Measurements from ENCODE around the gene APP. TPM values are rescaled to one million over a fixed set of nuclear protein-coding genes. Genes with fewer than 3 reads are reported as not detected.

The APP gene
- total RNA-seq, 1 donor from 2014 or later = 1,315 TPM

DNA sequence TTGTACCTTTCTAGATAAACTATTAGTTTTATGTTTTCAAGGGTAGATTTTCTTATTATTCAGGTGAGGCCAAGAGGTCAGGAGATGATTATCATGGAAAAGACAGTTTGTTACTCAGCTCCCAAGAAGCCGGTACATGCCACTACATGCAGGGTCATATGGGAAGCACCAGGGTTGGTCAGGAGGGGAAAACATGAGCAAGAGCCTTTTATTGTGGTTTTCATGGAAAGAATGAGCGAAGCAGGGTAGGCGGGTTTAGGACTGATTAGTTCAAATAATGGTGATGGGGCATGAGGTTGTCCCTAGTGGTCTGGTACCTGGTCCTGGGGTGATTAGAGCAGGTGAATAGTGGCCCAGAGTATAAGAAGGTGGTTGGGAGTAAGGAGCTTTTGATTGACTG lies 189.9 kb downstream of the APP start:
- no peak for DNase-seq (ENCODE audit: low read depth, low spot score)

DNA sequence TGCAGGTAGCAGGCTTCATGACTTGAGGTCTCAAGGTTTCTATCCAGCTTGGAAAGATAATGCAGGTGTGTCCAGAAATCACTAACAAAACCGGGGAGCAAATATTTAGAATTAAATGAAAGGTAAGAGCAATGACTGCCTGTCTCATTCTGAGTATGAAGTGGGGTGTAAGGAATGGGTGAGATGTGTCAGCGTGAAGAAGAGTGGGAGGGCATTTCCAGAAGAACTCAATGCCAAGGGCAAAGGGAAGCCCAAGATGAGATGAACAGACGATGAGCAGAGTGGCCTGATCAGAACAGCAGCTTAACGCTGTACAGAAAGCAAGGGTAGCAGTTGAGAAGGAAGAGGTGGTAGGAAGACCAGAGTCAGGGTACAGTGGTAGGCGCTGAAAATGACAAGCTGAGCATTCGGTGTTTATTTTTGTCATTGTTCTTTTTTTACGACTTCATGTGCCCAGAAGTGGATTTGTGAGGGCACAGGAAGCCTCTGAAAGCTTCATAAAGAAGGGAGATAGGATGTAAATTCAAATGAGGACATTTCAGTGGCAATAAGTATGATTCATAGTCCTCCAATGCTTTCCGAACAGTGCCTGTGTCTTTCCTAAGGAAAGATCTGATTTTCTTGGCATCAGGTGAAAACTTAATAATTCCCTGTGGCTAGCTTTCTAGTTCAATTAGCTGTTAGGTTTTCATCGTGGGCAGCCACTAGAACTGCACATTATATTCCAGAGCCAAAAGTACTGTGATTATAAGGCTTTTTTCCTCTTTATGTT lies 190.5 kb downstream of the APP start:
- no peak for DNase-seq (ENCODE audit: low read depth, low spot score)

DNA sequence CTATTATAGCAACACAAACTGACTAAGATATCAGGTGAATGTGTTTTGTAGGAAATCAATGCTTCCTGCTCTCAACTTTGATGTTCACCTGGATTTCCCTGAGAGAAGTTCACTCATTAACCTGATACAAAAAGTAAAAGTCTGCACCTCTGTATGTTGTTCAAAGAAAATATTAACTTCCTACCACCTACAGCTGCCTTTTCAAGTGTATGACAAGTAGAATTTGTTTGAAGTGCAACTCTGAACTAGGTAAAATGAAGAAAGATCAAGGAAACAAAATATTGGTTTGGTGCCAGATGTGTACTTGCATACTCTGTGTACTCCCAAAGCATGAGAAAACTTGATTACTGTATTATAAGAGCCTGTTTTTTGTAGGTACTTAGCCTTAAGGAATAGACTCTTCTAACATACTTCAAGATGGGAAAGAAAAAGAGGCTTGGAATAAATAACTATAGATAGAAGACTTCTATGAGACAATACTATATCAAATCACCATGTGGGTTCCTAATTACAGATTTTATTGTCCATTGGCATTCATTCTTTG lies 193.4 kb downstream of the APP start:
- DNase-seq (ENCODE audit: low read depth, low spot score) = no peak

DNA sequence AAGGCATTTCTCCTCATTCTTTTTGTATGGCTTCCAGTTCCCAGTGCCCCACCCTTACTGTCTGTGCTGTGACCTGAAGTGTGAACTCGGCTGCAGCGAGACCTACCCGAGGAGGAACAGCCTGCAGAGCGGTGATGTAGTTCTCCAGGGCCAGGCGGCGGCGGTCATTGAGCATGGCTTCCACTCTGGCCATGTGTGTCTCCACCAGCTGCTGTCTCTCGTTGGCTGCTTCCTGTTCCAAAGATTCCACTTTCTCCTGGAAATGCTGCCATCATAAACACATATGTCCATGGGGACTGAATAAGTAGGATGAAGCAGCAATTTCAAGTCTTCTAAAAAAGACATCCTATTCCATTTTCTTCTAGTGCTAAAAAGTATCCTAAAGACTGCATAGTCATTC lies 195.6 kb downstream of the APP start:
- no peak for DNase-seq (ENCODE audit: low read depth, low spot score)

DNA sequence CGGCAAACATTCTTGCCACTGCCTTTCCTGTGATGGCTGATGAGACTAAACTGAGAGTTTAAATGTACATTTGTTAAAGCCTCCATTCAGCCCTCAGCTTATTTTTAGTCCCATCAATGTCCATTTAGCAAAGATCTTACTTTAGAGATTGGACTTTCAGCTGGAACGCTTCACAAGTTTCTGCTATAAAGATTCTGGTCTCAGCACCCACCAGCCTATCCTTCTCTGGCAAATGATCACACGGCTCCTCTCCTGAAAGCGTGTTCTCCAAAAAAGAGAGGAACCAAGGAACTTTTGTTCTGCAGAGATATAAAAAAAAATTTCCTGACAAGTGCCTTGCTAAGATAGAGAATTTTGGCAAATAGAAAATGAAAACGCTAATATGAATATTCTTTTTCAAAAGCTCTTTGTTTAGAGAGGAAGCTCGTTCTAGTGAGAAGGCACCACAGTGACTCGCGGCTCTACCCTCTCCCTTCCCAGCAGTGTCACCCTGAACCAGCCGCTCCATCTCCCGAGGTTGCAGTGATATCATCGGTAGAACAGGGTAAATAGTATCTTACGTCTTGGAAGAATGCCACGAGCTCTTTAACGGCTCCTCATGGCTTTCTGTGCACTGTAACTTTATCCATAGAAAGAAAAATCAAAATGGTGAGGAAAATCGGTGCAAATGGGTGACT lies 200.2 kb downstream of the APP start:
- DNase-seq (ENCODE audit: low read depth, low spot score) = no peak

DNA sequence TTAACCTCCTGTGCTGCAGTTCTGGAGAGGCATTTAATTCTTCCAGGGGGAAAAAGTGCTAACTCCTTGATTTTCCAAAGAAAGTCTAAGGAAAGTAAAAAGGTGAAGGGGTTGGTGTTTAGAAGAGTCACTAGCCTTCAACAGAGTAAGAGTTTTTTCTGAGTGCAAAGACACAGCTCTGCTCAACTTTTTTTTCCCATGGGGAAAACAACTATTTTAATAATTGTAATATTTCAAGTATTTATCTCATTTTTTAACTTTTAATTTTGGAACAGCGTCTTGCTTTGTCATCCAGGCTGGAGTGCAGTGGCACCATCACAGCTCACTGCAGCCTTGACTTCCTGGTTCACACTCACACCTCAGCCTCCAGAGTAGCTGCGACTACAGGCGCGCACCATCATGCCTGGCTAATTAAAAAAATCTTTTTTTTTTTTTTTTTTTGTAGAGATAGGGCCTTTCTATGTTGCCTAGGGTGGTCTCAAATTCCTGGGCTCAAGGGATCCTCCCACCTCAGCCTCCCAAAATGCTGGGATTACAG lies 202.6 kb downstream of the APP start:
- no peak for DNase-seq (ENCODE audit: low read depth, low spot score)

DNA sequence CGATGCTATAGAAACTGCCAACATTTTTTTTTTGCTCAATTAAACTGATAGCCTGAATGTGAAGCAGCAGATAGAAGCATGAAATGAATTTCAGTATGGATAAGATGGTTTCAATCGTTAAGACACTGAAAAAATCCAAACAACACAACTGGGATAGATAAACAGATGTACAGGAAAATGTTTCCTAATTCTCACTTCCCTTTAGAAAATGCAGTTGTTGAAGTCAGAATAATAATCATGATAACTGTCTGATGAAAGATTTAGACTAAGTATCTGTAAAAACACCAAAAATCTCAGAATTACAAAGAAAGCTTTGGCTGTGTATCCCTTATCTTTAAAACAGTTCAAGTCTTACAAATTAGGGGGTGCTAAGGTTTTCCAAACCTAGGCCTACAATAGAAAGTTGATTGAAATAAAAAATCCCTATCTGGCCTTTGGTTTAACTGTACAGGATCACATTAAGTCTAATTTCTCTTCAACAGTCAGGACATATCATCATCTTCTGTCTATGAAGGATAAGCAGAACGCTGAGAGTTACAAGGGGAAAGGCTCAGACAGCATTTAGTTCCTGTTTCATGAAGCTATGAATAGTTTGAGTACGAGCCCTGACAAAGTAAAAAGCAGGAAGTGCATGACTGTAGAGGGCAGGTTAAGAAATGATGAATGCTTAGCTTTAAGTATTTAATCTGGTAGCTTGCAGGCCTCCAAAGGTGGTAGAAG lies 203.2 kb downstream of the APP start:
- DNase-seq (ENCODE audit: low read depth, low spot score) = no peak

DNA sequence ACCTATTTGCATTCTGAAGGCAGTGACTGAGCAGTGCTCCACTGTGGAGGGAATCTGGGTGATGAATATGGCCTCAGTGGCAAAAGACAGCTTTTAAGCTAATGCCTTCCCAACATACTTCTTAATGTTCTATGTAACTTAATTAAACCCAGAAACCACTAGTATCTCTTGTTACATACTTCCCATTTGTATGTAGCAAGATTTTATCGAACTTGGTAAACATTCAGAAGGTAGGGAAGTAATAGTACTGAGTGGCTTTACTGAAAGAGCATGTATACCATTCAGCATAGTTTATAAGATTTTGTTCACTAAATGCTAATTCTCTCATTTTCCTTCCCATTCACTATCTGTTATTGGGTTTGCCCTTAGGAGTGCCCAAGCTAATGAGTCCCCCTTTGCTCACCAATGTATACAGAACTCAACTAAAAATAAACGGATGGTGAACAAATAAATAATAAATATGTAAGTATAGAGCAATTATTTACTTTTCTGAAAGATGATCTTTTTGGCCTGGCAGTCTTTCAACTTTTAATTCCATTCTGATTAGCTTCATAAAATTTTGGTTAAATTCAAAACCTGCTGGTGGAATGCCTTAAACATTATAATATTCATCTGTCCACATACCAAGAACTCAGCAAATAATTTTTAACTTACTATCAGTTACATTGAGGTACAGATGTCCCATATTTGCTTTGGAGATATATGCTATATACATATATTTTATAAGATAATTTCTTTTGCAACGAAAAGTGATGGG lies 204.4 kb downstream of the APP start:
- no peak for DNase-seq (ENCODE audit: low read depth, low spot score)

DNA sequence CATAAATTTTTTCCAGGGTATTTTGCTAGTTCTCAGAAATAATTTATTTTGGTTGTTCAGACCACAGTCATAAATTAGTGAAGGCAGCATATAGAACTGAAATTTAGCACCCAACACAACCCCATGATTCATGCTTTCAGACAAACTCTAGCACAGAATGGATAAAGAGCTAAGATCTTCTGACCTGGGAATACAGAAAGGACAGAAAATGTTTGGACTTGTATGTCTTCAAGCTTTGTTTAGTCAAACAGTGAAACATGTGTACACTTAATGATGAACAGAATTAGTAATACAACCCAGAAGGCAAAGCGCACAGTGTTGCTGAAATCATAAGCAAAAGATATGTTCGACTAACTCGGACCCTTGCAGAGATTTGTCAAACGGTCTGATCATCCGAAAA lies 205.6 kb downstream of the APP start:
- no peak for DNase-seq (ENCODE audit: low read depth, low spot score)

DNA sequence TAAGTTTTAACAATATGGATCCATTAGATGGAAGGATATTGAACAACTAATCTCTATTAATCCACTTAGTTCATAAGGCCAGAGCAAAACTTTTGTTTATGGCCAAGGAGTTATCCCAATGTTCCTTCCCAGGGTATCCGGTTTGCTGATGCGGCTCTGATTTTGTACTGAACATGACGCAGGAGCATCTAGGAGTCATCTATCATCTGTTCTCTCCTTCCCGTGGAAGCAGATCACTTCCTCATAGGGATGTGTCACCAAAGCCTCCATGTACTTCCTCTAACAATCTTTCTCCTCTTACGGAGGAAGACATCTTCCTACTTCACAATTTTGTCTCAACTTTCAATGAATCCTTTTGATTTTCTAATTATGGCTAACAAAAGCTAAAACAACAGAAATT lies 206.6 kb downstream of the APP start:
- peak; percentile 96 for DNase-seq (ENCODE audit: low read depth, low spot score)

DNA sequence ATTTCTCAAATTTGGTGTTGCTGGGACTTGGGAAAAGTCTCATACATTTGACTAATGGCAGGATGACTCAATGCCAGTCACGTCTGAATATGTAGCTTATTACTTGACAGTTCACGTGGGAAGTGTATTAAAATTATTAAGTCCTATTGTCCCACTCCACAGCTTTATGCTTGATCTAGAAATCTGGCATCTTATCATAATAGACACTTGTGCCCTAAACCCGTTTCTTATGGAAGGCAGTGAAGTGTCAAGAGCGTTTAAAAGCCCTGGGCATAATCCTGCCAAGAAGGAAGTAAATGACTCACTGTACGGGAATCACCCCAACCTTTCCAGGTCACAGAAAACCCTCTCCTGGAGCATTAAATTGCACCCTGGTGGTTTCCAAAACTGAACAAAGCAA lies 207.4 kb downstream of the APP start:
- DNase-seq (ENCODE audit: low read depth, low spot score) = peak; percentile 83

DNA sequence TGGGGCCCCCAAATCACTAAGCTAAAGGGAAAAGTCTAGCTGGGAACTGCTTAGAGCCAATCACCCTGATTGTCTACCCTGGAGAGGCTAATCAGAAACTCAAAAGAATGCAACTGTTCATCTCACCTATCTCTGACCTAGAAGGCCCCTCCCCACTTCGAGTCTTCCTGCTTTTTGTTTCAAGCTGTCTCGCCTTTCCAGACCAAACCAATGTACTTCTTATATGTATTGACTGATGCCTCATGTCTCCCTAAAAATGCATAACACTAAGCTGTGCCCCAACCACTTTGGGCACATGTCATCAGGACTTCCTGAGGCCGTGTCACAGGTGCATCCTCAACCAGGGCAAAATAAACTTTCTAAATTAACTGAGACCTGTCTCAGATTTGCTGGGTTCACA lies 209.5 kb downstream of the APP start:
- DNase-seq (ENCODE audit: low read depth, low spot score) = no peak

DNA sequence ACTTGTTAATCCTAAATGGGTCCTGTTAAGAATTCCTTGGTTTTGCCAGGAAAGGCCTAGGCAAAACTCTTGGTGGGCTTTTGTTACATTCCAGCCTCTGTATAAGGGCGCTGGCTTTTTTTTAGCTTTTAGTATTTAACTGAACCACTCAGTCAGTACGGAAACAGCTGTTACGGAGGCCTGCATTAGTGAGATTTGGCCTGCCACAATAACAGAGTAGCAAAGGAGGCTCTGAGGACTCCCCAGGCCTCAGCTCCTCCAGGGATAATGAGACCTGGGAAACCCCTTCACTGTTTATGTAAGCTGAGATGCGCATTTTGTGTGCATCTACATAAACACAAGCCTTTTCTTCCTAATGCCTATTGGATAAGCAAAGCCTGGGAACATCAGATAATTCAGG lies 210.2 kb downstream of the APP start:
- DNase-seq (ENCODE audit: low read depth, low spot score) = no peak

DNA sequence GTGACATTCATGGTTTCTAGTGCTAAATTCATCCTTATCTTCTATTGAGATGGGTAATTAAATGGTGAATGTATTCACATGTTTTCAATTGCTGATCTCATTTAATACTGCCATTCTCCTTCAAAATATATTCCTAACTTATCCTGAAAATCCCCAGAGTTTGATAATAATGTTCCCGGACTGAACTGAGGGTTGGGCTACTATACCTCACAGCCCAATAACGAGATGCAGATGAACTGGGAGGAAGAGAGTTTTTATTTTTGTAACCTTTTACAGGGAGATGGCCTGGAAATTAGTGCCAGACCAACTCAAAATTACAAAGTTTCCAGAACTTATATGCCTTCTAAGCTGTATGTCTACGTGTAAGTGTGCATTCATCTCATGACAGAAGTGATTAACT lies 210.8 kb downstream of the APP start:
- DNase-seq (ENCODE audit: low read depth, low spot score) = no peak

DNA sequence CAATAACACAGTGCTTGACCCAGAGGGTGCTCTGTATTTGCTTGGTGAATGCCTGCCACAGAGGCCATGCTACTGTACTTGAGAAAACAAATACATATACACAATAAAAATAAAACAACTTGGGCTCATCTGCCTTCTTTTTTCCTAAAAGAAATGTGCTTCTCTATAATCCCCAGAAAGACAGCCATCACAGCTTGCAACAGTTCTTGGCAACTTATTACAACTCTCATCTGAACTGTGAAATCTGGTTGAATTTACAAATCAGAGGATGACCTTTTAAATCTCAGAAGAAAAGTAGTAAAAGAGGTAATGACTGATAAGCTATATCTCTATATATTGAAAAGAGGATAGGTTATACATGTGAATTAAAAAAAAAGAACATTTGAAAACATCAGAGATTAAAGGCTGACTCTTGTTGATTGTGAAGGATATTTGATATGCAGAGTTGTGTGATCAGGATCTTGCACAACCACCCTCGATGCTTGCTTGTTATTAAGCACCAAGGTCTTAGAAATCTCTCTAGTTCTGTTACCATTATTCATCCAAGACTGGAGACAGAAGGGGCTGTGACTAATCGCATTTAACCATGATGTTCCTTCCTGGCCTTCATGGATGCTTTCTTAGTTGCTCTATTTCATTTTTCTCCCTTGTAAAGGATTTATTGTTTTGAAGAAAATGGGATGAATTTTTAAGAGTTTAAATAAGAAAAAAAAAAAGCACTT lies 213.4 kb downstream of the APP start:
- no peak for DNase-seq (ENCODE audit: low read depth, low spot score)

DNA sequence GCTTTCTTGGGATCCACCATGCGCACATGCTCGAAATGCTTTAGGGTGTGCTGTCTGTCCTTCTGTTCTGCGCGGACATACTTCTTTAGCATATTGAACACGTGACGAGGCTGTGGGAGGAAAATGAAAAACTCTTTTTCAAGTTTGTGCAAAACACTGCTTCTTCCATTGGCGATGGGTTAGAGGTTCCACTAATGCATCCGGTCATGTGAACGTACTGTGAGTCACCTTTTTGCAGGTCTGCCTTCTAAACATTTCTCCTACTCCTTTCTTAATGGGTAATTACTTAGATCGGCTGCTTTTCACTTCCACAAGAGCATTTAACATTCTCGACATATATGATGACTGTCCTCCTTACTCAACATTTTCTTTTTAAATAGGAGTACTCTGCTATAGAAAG lies 214.9 kb downstream of the APP start:
- no peak for DNase-seq (ENCODE audit: low read depth, low spot score)

DNA sequence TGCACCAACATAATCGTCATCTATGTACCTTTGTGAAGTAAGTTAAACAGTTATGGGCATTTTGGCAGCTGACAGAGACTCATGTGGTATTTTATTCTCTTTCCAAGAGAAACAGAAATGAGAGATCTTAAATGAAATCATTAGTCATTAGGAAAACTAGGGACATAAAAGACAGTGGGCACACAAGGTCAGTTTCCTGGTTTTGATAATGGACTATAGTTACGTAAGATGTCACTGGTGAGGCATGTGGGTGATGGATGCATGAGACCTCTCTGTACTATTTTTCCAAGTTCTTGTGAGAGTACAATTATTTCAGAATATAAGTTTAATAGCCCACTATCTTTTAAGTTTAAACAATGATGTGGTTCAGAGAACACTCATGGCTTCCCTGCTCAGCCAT lies 216.9 kb downstream of the APP start:
- DNase-seq (ENCODE audit: low read depth, low spot score) = no peak

DNA sequence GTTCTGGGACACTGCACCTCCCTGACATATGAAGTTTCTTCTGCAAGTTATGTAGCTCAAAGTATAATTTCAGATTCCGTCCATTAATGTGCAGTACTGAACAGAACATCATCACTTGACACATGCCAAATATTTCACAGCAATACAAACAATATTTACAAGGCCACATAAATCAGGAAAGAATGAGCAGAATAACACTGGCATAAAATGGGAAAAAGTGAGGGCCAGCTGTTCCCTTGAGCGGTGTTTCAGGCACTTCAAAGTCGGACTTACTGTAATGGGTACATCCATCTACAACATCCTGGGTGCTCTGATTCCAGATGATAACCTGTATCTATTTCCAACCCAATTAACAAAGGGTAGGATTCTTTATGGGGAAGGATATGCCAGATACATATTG lies 217.4 kb downstream of the APP start:
- DNase-seq (ENCODE audit: low read depth, low spot score) = no peak

DNA sequence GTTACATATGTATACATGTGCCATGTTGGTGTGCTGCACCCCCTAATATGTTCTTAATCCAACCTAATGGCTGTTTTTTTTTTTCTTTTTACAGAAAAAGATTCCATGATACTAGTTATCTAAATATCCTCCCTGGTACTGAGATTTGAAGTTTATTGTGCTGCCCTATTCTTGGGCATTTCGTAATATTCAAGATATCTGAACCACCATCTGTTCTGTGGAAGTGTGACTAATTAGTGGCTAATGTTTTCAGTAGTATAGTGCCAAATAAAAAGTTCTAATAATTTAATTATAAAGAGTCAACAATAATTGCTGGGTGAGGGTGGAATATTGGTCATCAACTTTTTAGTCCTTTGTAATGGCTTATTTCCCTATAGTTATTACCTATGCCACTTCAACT lies 218.3 kb downstream of the APP start:
- DNase-seq (ENCODE audit: low read depth, low spot score) = no peak

DNA sequence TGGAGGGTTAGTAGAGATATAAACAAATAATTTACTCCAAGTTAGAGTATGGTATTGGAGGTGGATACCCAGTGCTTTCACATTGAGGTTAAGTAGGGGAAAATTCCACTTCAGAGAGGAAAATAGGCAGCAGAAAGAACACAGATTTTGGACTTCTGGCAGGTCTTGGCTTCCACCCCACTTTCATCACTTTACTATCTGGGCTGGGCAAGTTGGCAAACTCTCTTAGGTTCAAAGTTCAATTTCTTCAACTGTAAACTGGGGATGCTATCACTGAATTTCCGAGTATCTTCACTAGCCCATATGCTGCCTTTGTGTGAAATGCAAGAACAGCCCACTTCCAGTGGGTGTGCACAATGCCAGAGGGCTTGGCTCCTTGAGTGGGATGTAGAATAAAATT lies 220.9 kb downstream of the APP start:
- no peak for DNase-seq (ENCODE audit: low read depth, low spot score)

Data from pulmonary artery endothelial cell (primary cell).